OCI-LY7 (cell line): ENCODE data around the gene SVOPL. TPM values are rescaled to one million over a fixed set of nuclear protein-coding genes. Genes with fewer than 3 reads are reported as not detected.

ENCODE experiments used
- BruUV-seq: library from RNA; stranded (reverse); fragments of 400-500 nt; replicated peaks from 2 replicates; lab custom pipeline; 2021; lab: Mats Ljungman, UMichigan
- CTCF ChIA-PET: fragments of 300-600 bp; sonication (Branson Sonifier 250); formaldehyde crosslinking; loops from one replicate; lab custom pipeline; 2022; ENCODE audit warnings: antibody characterized with exemption; ENCODE audit not compliant: unreplicated experiment; lab: Charles Lee
- POLR2A ChIA-PET: fragments of 300-600 bp; sonication (Branson Sonifier 250); formaldehyde crosslinking; loops from one replicate; lab custom pipeline; 2022; ENCODE audit warnings: antibody characterized with exemption; lab: Charles Lee
- DNase-seq: peaks from one replicate; pipeline ENCODE4 v3.0.0-alpha.2; 2015; ENCODE audit warnings: low spot score
- H2AFZ ChIP-seq: fragments of 200-600 bp; sonication (generic), shearing (Covaris generic); 2 replicates; pipeline ENCODE4 v1.6.1; 2014; ENCODE audit warnings: mild to moderate bottlenecking, antibody characterized with exemption, low read length, moderate library complexity
- H3K27ac ChIP-seq: fragments of 200-600 bp; sonication (generic); 2 replicates; pipeline ENCODE4 v1.5.1; 2014; ENCODE audit warnings: mixed run types, low read depth, mild to moderate bottlenecking, moderate library complexity, low read length, inconsistent platforms; ENCODE audit not compliant: poor library complexity, severe bottlenecking
- H3K36me3 ChIP-seq: fragments of 200-600 bp; sonication (generic); 2 replicates; pipeline ENCODE4 v1.6.1; 2014; ENCODE audit warnings: mild to moderate bottlenecking, antibody characterized with exemption, low read length, moderate library complexity, mixed read lengths; ENCODE audit not compliant: insufficient read depth
- H3K4me1 ChIP-seq: fragments of 200-600 bp; sonication (generic); 2 replicates; pipeline ENCODE4 v1.5.1; 2014; ENCODE audit warnings: mild to moderate bottlenecking, low read length; ENCODE audit not compliant: insufficient read depth, poor library complexity, severe bottlenecking
- H3K4me2 ChIP-seq: fragments of 200-600 bp; sonication (generic); 2 replicates; pipeline ENCODE4 v1.6.1; 2014; ENCODE audit warnings: mild to moderate bottlenecking, low read length
- H3K4me3 ChIP-seq: fragments of 200-600 bp; sonication (generic); 2 replicates; pipeline ENCODE4 v1.5.1; 2014; ENCODE audit warnings: mild to moderate bottlenecking, low read depth, low read length; ENCODE audit not compliant: poor library complexity, severe bottlenecking
- H3K79me2 ChIP-seq: fragments of 200-600 bp; sonication (generic); 2 replicates; pipeline ENCODE4 v1.6.1; 2016; ENCODE audit warnings: low read depth, mild to moderate bottlenecking, low read length, moderate library complexity, mixed read lengths; ENCODE audit not compliant: insufficient read depth
- H3K9me2 ChIP-seq: fragments of 200-600 bp; sonication (generic); 2 replicates; pipeline ENCODE4 v1.6.1; 2016; ENCODE audit warnings: mild to moderate bottlenecking, low read length, mixed read lengths; ENCODE audit not compliant: insufficient read depth
- H3K9me3 ChIP-seq: fragments of 200-600 bp; sonication (generic); 2 replicates; pipeline ENCODE4 v1.6.1; 2014; ENCODE audit warnings: mild to moderate bottlenecking, mixed run types, low read length, mixed read lengths
- H4K20me1 ChIP-seq: fragments of 200-600 bp; sonication (generic); 2 replicates; pipeline ENCODE4 v1.6.1; 2014; ENCODE audit warnings: mild to moderate bottlenecking, antibody characterized with exemption, low read length, moderate library complexity, mixed read lengths; ENCODE audit not compliant: insufficient read depth
- CTCF ChIP-seq: fragments of 200-600 bp; sonication (generic); conservative IDR thresholded peaks from 2 replicates; pipeline ENCODE4 v1.5.1; 2014; ENCODE audit warnings: mild to moderate bottlenecking, antibody characterized with exemption, low read length, moderate library complexity, mixed read lengths
- EZH2phosphoT487 ChIP-seq: fragments of 200-600 bp; sonication (generic); IDR thresholded peaks from 2 replicates; pipeline ENCODE4 v1.6.1; 2018; ENCODE audit warnings: low read depth, borderline replicate concordance, mild to moderate bottlenecking, mixed run types, antibody characterized with exemption, low read length, moderate library complexity, mixed read lengths
- intact Hi-C: fragments of 100-400 bp; cut with micrococcal nuclease; formaldehyde crosslinking; loops from one replicate; pipeline ENCODE4 v1.10.0; 2022; ENCODE audit not compliant: unreplicated experiment
- total RNA-seq, 2 experiments: library from RNA; depleted of rRNA in 1 of 2; stranded (reverse); fragments of >200 nt in 1 of 2; shearing (Covaris generic) in 1 of 2; gene quantifications; 2 replicates each; pipeline ENCODE4 v1.2.3, GENCODE V29; 2014 to 2022

Gene SVOPL
- total RNA-seq, 2 experiments from 2014 or later: not detected

GRCh38 chr7:138565451-138566114 is 135.6 kb downstream of the SVOPL start:
- H3K36me3 ChIP-seq: peaks cover 91% of the 10 kb centered on the region
- peaks cover 18% of the 10 kb centered on the region; the same call in 1 of the 2 replicates for H3K9me3 ChIP-seq
- TF ChIP-seq CTCF: no peak
- DNase-seq: peak; percentile 29
- intact Hi-C loops: loop anchor here (5.0 kb wide), 1 partner anchor 103 kb away; the partner anchor contains the start of gene TRIM24
- H3K4me3 ChIP-seq: no peak overlapping the region
- H2AFZ ChIP-seq: no peak overlapping the region
- no peaks in the 10 kb centered on the region for H3K4me1 ChIP-seq
- H3K4me2 ChIP-seq: no peak overlapping the region
- ChIA-PET CTCF (no interaction called here), POLR2A (no interaction called here)
- H3K79me2 ChIP-seq: no peaks in the 10 kb centered on the region
- H4K20me1 ChIP-seq: no peaks in the 10 kb centered on the region
- H3K9me2 ChIP-seq: no peaks in the 10 kb centered on the region
- BruUV-seq: no TSS peak
- H3K27ac ChIP-seq: no peak overlapping the region

DNA sequence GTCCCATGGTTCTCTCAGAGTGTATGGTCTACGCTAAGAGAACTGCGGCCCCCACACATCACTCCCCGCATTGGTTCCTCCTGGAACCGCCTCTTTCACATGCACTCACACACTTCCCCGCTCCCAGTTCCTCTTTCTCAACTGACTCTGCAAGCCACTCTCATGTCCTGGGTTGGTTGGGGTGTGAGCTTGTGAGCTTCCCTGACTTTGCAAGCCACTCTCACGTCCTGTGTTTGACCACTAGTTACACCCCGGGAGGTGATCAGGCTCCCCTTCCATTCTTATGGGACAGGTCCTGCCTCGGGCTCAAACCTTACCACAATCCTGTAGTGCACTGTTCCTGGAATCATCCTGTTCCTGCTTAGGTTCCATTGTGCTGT is 136.1 kb downstream of the SVOPL start:
- no peaks in the 10 kb centered on the region for H3K4me1 ChIP-seq
- no peak overlapping the region for H2AFZ ChIP-seq
- CTCF ChIA-PET: no interaction called here
- intact Hi-C loops: loop anchor here (5.0 kb wide), 1 partner anchor 103 kb away; the partner anchor contains the start of gene TRIM24
- no peak for DNase-seq
- H3K36me3 ChIP-seq: peaks cover 87% of the 10 kb centered on the region
- BruUV-seq: no TSS peak
- H3K27ac ChIP-seq: no peak overlapping the region
- no peaks in the 10 kb centered on the region for H3K9me2 ChIP-seq
- H3K4me2 ChIP-seq: no peak overlapping the region
- peaks cover 18% of the 10 kb centered on the region; the same call in 1 of the 2 replicates for H3K9me3 ChIP-seq
- no peak for TF ChIP-seq CTCF
- no peak for TF ChIP-seq EZH2phosphoT487
- H4K20me1 ChIP-seq: no peaks in the 10 kb centered on the region
- H3K4me3 ChIP-seq: no peak overlapping the region
- POLR2A ChIA-PET: no interaction called here
- H3K79me2 ChIP-seq: no peaks in the 10 kb centered on the region

- Histone ChIP-seq H3K79me2 (no peaks in the 10 kb centered on the region), H3K9me2 (no peaks in the 10 kb centered on the region), H3K27ac (no peak overlapping the region), H2AFZ (no peak overlapping the region), H3K9me3 (peaks cover 18% of the 10 kb centered on the region; the same call in 1 of the 2 replicates), H4K20me1 (no peaks in the 10 kb centered on the region), H3K4me3 (no peak overlapping the region), H3K36me3 (peaks cover 87% of the 10 kb centered on the region), H3K4me1 (no peaks in the 10 kb centered on the region), H3K4me2 (no peak overlapping the region)
- DNase-seq: no peak
- CTCF ChIA-PET: no interaction called here
- POLR2A ChIA-PET: no interaction called here
- BruUV-seq: no TSS peak
- TF ChIP-seq CTCF (no peak), EZH2phosphoT487 (no peak)
- intact Hi-C loops: no loop called here
Observed at GRCh38 chr7:138564365-138564764, 136.8 kb downstream of the SVOPL start.
